Keratinocyte (primary cell): Measurements from ENCODE around the gene SPATA31D1.

Source experiments
- EZH2 ChIP-seq: IDR thresholded peaks from one replicate; pipeline ENCODE4 v1.6.1; 2012; ENCODE audit warnings: inconsistent platforms, mild to moderate bottlenecking, low read length, moderate library complexity
- TF ChIP-seq, protein P1 (sequence below), 3 experiments: IDR thresholded peaks in 1 of 3; conservative IDR thresholded peaks in 1 of 3; optimal IDR thresholded peaks in 1 of 3; 2 replicates in 2 of 3; 3 replicates in 1 of 3; pipeline versions ENCODE3 to v1.5.1; 2011; ENCODE audit warnings: low read length in 3 of 3, mild to moderate bottlenecking in 3 of 3, moderate library complexity in 2 of 3, control low read depth in 1 of 3, inconsistent platforms in 1 of 3; ENCODE audit not compliant: insufficient read depth in 2 of 3; ENCODE audit errors: extremely low read depth in 1 of 3

DNA sequence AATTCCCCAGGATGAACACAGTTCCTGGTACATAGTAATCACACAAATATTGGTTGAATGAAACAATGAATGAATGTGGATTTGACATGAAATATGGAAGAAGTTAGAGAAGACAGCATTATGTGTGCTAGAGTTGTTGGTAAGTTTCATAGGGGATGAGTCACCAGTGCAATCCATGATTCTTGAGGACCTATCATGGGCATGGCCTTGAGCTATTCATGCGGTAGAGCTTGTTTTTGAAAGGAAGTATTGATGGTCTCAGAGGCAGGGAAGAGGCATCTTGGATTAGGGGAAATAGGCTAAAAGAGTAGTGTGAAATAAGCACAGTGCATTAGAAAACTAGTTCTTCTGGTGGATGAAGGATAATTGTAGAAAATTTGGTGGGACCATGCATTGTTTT, 22.1 kb downstream of the SPATA31D1 start:
- TF ChIP-seq, protein P1, sequence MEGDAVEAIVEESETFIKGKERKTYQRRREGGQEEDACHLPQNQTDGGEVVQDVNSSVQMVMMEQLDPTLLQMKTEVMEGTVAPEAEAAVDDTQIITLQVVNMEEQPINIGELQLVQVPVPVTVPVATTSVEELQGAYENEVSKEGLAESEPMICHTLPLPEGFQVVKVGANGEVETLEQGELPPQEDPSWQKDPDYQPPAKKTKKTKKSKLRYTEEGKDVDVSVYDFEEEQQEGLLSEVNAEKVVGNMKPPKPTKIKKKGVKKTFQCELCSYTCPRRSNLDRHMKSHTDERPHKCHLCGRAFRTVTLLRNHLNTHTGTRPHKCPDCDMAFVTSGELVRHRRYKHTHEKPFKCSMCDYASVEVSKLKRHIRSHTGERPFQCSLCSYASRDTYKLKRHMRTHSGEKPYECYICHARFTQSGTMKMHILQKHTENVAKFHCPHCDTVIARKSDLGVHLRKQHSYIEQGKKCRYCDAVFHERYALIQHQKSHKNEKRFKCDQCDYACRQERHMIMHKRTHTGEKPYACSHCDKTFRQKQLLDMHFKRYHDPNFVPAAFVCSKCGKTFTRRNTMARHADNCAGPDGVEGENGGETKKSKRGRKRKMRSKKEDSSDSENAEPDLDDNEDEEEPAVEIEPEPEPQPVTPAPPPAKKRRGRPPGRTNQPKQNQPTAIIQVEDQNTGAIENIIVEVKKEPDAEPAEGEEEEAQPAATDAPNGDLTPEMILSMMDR (optimal IDR thresholded peaks at IDR 0.05 in 1 of 3, IDR thresholded peaks at IDR 0.05 in 1 of 3, conservative IDR thresholded peaks at IDR 0.05 in 1 of 3; ENCODE audit: extremely low read depth in 1 of 3, insufficient read depth in 2 of 3, low read length in 3 of 3): no peak
- TF ChIP-seq EZH2: no peak
